ENCODE data around the gene GRIN2A. TPM values are rescaled to one million over a fixed set of nuclear protein-coding genes. Genes with fewer than 3 reads are reported as not detected.

GRIN2A gene
- total RNA-seq = 1 to 10 TPM; 2.3 to 7.6 (median 5.0) TPM
- 2.1 TPM for polyA plus RNA-seq
- long read RNA-seq, donor 1, partial matches to known transcripts = 5 of 11 reads
- long read RNA-seq, donor 1, other reads (novel, unspliced or antisense) = 6 of 11 reads
- long read RNA-seq, donor 2, partial matches to known transcripts = 6 of 10 reads
- long read RNA-seq, donor 2, other reads (novel, unspliced or antisense) = 4 of 10 reads
- long read RNA-seq, donor 3, partial matches to known transcripts = 2 of 5 reads
- long read RNA-seq, donor 3, other reads (novel, unspliced or antisense) = 3 of 5 reads
- long read RNA-seq, donor 4, partial matches to known transcripts = 1 of 5 reads
- long read RNA-seq, donor 4, other reads (novel, unspliced or antisense) = 4 of 5 reads

GRCh38 chr16:10182222-10183053 is at the start of gene GRIN2A:
Gene GRIN2A, minus strand, starts transcription at chr16:10182428. Its CDS starts 2,017 bp downstream, at chr16:10180411.
- WGBS = under 1% methylated on average over 64 of the region's 64 CpGs
- H3K4me1 ChIP-seq (ENCODE audit: control insufficient read depth, insufficient read depth, low read length) = no peaks in the 10 kb centered on the region
- DNase-seq = peak in 2 of 3 donors; percentile 51 to 55
- no peaks in the 10 kb centered on the region for H3K27me3 ChIP-seq (ENCODE audit: control insufficient read depth, insufficient read depth)
- no peaks in the 10 kb centered on the region for H3K9me3 ChIP-seq (ENCODE audit: control insufficient read depth, low read length)
- no peak within 1 kb of the TSS for H3K27ac ChIP-seq (ENCODE audit: low read length)
- peak within 1 kb of the TSS; percentile 46 for H3K4me3 ChIP-seq (ENCODE audit: low read length)
- ATAC-seq = peak; percentile 28 to 44
- intact Hi-C loops (cut with DNase I) = loop anchor here in 3 of 4 donors (5.0 to 10.0 kb wide), 6 partner anchors 148 to 1018 kb away; no protein-coding TSS in a partner anchor

GRCh38 chr16:10231563-10231962 is 49.3 kb upstream of the GRIN2A start:
- ATAC-seq (no peak), DNase-seq (no peak)
- intact Hi-C loops (cut with DNase I) = no loop called here
- Histone ChIP-seq H3K4me1 (ENCODE audit: control insufficient read depth, insufficient read depth, low read length) (no peaks in the 10 kb centered on the region), H3K4me3 (ENCODE audit: low read length) (no peak overlapping the region), H3K27ac (ENCODE audit: low read length) (no peak overlapping the region), H3K27me3 (ENCODE audit: control insufficient read depth, insufficient read depth) (no peaks in the 10 kb centered on the region), H3K9me3 (ENCODE audit: control insufficient read depth, low read length) (peaks cover 4% of the 10 kb centered on the region)
- 83% methylated on average over 2 of the region's 2 CpGs for WGBS

GRCh38 chr16:10228779-10229178 is 46.6 kb upstream of the GRIN2A start:
- Histone ChIP-seq H3K27ac (ENCODE audit: low read length) (no peak overlapping the region), H3K4me1 (ENCODE audit: control insufficient read depth, insufficient read depth, low read length) (no peaks in the 10 kb centered on the region), H3K9me3 (ENCODE audit: control insufficient read depth, low read length) (peaks cover 4% of the 10 kb centered on the region), H3K27me3 (ENCODE audit: control insufficient read depth, insufficient read depth) (no peaks in the 10 kb centered on the region), H3K4me3 (ENCODE audit: low read length) (no peak overlapping the region)
- 3% methylated on average over 2 of the region's 2 CpGs for WGBS
- ATAC-seq (no peak), DNase-seq (no peak)
- intact Hi-C loops (cut with DNase I) = no loop called here

- ATAC-seq (no peak), DNase-seq (no peak)
- intact Hi-C loops (cut with DNase I) = no loop called here
- no peaks in the 10 kb centered on the region for H3K27me3 ChIP-seq (ENCODE audit: control insufficient read depth, insufficient read depth)
- H3K27ac ChIP-seq (ENCODE audit: low read length) = no peak overlapping the region
- H3K9me3 ChIP-seq (ENCODE audit: control insufficient read depth, low read length) = no peaks in the 10 kb centered on the region
- no peaks in the 10 kb centered on the region for H3K4me1 ChIP-seq (ENCODE audit: control insufficient read depth, insufficient read depth, low read length)
- H3K4me3 ChIP-seq (ENCODE audit: low read length) = no peak overlapping the region
- WGBS = 55% methylated on average over 1 of the region's 1 CpG
Observed at GRCh38 chr16:10226987-10227306, 44.7 kb upstream of the GRIN2A start.

- ATAC-seq = no peak
- WGBS = 63% methylated on average over 9 of the region's 9 CpGs
- H3K4me3 ChIP-seq (ENCODE audit: low read length) = no peak overlapping the region
- intact Hi-C loops (cut with DNase I) = no loop called here
- no peak overlapping the region for H3K27ac ChIP-seq (ENCODE audit: low read length)
- H3K27me3 ChIP-seq (ENCODE audit: control insufficient read depth, insufficient read depth) = no peaks in the 10 kb centered on the region
- no peak for DNase-seq
- H3K9me3 ChIP-seq (ENCODE audit: control insufficient read depth, low read length) = no peaks in the 10 kb centered on the region
- H3K4me1 ChIP-seq (ENCODE audit: control insufficient read depth, insufficient read depth, low read length) = no peaks in the 10 kb centered on the region
Observed at GRCh38 chr16:10226141-10226986, 44.1 kb upstream of the GRIN2A start.

- H3K27ac ChIP-seq (ENCODE audit: low read length) = no peak overlapping the region
- ATAC-seq (no peak), DNase-seq (no peak)
- H3K4me1 ChIP-seq (ENCODE audit: control insufficient read depth, insufficient read depth, low read length) = no peaks in the 10 kb centered on the region
- 72% methylated on average over 6 of the region's 6 CpGs for WGBS
- H3K27me3 ChIP-seq (ENCODE audit: control insufficient read depth, insufficient read depth) = no peaks in the 10 kb centered on the region
- no peak overlapping the region for H3K4me3 ChIP-seq (ENCODE audit: low read length)
- H3K9me3 ChIP-seq (ENCODE audit: control insufficient read depth, low read length) = no peaks in the 10 kb centered on the region
- intact Hi-C loops (cut with DNase I) = no loop called here
Observed at GRCh38 chr16:10225653-10226052, 43.4 kb upstream of the GRIN2A start.

- H3K9me3 ChIP-seq (ENCODE audit: control insufficient read depth, low read length) = no peaks in the 10 kb centered on the region
- no peaks in the 10 kb centered on the region for H3K27me3 ChIP-seq (ENCODE audit: control insufficient read depth, insufficient read depth)
- no peaks in the 10 kb centered on the region for H3K4me1 ChIP-seq (ENCODE audit: control insufficient read depth, insufficient read depth, low read length)
- intact Hi-C loops (cut with DNase I) = no loop called here
- no peak for ATAC-seq
- 81% methylated on average over 4 of the region's 4 CpGs for WGBS
- no peak overlapping the region for H3K27ac ChIP-seq (ENCODE audit: low read length)
- DNase-seq = no peak
- H3K4me3 ChIP-seq (ENCODE audit: low read length) = no peak overlapping the region
Observed at GRCh38 chr16:10224850-10225249, 42.6 kb upstream of the GRIN2A start.

GRCh38 chr16:10220942-10221341 is 38.7 kb upstream of the GRIN2A start:
- Histone ChIP-seq H3K9me3 (ENCODE audit: control insufficient read depth, low read length) (no peaks in the 10 kb centered on the region), H3K4me3 (ENCODE audit: low read length) (no peak overlapping the region), H3K4me1 (ENCODE audit: control insufficient read depth, insufficient read depth, low read length) (no peaks in the 10 kb centered on the region), H3K27me3 (ENCODE audit: control insufficient read depth, insufficient read depth) (no peaks in the 10 kb centered on the region), H3K27ac (ENCODE audit: low read length) (no peak overlapping the region)
- no peak for DNase-seq
- no peak for ATAC-seq
- intact Hi-C loops (cut with DNase I) = no loop called here
- WGBS = 66% methylated on average over 3 of the region's 3 CpGs

- H3K4me1 ChIP-seq (ENCODE audit: control insufficient read depth, insufficient read depth, low read length) = no peaks in the 10 kb centered on the region
- 50% methylated on average over 4 of the region's 4 CpGs for WGBS
- H3K27me3 ChIP-seq (ENCODE audit: control insufficient read depth, insufficient read depth) = no peaks in the 10 kb centered on the region
- H3K27ac ChIP-seq (ENCODE audit: low read length) = no peak overlapping the region
- H3K9me3 ChIP-seq (ENCODE audit: control insufficient read depth, low read length) = no peaks in the 10 kb centered on the region
- no peak overlapping the region for H3K4me3 ChIP-seq (ENCODE audit: low read length)
- ATAC-seq = no peak
- intact Hi-C loops (cut with DNase I) = no loop called here
- DNase-seq = no peak
Observed at GRCh38 chr16:10219742-10220141, 37.5 kb upstream of the GRIN2A start.

- intact Hi-C loops (cut with DNase I) = no loop called here
- WGBS = 55% methylated on average over 15 of the region's 15 CpGs
- no peaks in the 10 kb centered on the region for H3K9me3 ChIP-seq (ENCODE audit: control insufficient read depth, low read length)
- no peak overlapping the region for H3K4me3 ChIP-seq (ENCODE audit: low read length)
- DNase-seq (no peak), ATAC-seq (peak; percentile 21 to 59)
- H3K27me3 ChIP-seq (ENCODE audit: control insufficient read depth, insufficient read depth) = no peaks in the 10 kb centered on the region
- no peaks in the 10 kb centered on the region for H3K4me1 ChIP-seq (ENCODE audit: control insufficient read depth, insufficient read depth, low read length)
- no peak overlapping the region for H3K27ac ChIP-seq (ENCODE audit: low read length)
Observed at GRCh38 chr16:10218490-10219206, 36.4 kb upstream of the GRIN2A start.

All from right cardiac atrium (tissue), 5 donors.